ENCODE measurements around the gene SPATA25.
"Not testable (repeated sequence)": the region's sequence is repeated elsewhere in the genome, so short reads cannot be mapped to it uniquely, and the experiment has no call there.

Gene SPATA25, protein sequence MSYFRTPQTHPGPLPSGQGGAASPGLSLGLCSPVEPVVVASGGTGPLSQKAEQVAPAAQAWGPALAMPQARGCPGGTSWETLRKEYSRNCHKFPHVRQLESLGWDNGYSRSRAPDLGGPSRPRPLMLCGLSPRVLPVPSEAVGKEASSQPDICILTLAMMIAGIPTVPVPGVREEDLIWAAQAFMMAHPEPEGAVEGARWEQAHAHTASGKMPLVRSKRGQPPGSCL

DNA sequence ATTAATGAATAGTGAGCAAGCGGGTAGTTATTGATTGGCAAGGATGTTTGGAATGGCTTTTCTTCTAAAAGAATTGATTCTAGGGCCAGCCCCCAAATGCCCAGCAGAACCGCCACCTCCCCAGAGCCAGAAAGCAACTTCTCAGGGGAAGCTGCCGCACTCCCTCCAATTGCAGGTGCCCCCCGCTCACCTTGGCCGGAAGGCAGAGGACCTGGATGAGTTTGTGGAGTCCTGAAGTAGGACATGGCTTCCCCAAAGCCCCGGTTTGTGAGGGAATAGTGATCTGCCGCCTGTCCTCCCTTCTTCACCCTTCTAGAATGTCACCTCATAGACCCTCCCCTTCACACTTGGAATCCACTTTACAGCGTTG lies at the start of gene SPATA25:
SPATA25 (minus strand) TSS at position 277 of the 370 bp plus-strand sequence; CDS start at position 245, 32 bp downstream.
- Histone ChIP-seq H3K27ac (no peak within 1 kb of the TSS), H3K9me3 (ENCODE audit: severe bottlenecking) (no peaks in the 10 kb centered on the region), H3K36me3 (peaks cover 36% of the 10 kb centered on the region), H3K27me3 (ENCODE audit: insufficient read depth, low read depth, severe bottlenecking) (no peaks in the 10 kb centered on the region), H3K4me3 (ENCODE audit: low read depth, low read length) (no peak within 1 kb of the TSS)
- DNase-seq: no peak
- TF ChIP-seq, protein P1, sequence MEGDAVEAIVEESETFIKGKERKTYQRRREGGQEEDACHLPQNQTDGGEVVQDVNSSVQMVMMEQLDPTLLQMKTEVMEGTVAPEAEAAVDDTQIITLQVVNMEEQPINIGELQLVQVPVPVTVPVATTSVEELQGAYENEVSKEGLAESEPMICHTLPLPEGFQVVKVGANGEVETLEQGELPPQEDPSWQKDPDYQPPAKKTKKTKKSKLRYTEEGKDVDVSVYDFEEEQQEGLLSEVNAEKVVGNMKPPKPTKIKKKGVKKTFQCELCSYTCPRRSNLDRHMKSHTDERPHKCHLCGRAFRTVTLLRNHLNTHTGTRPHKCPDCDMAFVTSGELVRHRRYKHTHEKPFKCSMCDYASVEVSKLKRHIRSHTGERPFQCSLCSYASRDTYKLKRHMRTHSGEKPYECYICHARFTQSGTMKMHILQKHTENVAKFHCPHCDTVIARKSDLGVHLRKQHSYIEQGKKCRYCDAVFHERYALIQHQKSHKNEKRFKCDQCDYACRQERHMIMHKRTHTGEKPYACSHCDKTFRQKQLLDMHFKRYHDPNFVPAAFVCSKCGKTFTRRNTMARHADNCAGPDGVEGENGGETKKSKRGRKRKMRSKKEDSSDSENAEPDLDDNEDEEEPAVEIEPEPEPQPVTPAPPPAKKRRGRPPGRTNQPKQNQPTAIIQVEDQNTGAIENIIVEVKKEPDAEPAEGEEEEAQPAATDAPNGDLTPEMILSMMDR (IDR thresholded peaks at IDR 0.05; ENCODE audit: low read depth, low read length): no peak

DNA sequence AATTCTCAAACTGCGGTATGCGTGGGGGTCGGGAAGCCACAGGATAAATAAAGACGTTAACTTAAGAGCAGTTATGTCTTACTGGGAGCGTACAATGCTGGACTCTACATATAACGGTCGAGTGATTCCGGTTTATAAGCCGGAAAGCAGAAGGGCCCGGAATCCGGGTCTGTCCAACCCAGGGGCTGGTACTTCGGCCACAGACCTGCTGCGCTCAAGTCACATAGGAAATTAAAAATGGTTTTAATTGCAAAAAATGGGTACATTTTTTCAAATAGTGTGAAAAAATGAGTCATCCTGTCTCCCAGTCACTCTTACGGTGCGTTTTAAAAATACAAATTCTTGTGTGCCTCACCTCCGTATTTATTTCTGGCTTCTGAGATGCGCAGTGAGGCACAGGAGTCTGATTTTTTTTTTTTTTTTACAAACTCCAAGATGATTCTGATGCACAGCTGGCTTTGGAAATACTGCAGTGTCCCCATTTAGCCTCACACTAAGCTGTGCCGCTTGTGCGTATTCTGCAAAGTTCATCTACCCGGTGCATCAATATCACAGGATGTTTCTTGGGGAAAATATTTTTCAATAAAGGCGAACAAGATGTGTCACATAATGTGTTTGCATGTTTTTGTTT lies 48.1 kb upstream of the SPATA25 start:
- DNase-seq: no peak
- H3K4me3 ChIP-seq (ENCODE audit: low read depth, low read length): peak overlapping the region; percentile 70
- peaks cover 45% of the 10 kb centered on the region for H3K36me3 ChIP-seq
- H3K27me3 ChIP-seq (ENCODE audit: insufficient read depth, low read depth, severe bottlenecking): no peaks in the 10 kb centered on the region
- H3K9me3 ChIP-seq (ENCODE audit: severe bottlenecking): no peaks in the 10 kb centered on the region
- TF ChIP-seq, protein P1 (IDR thresholded peaks at IDR 0.05; ENCODE audit: low read depth, low read length): no peak
- H3K27ac ChIP-seq: peak overlapping the region; percentile 100

DNA sequence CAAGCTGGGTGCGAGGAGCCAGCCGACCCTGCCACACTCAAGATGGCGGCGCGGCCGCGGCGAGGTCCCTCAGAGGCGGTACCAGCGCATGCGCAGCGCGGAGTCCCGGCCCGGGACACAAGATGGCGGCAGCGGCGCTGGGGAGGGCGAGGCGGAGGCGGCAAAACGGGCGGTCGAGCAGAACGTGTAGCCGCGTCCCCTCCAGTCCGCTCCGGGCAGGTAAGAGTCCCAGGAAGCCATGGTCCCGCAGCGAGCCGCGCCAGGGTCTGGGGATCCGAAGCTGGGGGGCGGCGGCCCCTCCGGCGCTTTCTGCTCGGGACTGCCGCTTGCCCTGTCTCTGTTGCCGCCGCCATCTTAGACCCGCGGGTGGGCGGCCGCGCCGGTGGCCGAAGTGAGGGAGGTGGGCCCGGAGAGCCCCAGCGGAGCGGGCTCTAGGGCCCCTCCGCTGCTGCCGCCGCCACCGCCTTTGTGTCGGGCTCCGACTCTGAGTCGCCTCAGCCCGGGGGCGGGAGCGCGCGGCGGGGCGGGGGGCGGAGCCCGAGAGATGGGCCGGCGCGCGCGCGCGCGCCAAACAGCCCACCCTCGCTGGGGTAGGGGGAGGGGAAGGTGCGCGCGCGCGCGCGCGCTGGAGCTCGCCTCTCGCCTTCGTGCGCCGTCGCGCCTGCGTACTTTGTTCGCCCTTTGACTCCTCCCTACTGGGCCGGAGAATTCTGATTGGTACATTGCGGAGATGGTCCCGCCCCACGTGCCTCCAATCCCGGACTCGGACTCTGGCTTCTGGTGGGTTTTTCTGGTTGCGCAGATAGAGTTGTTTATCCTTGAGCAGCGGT lies 47.4 kb upstream of the SPATA25 start, which contains the start of gene PCIF1:
PCIF1 (plus strand) TSS at position 98 of the 830 bp plus-strand sequence. CDS start 4,317 bp downstream, outside the sequence.
- TF ChIP-seq, protein P1 (IDR thresholded peaks at IDR 0.05; ENCODE audit: low read depth, low read length): no peak
- H3K9me3 ChIP-seq (ENCODE audit: severe bottlenecking): no peaks in the 10 kb centered on the region
- DNase-seq: peak; percentile 97

DNA sequence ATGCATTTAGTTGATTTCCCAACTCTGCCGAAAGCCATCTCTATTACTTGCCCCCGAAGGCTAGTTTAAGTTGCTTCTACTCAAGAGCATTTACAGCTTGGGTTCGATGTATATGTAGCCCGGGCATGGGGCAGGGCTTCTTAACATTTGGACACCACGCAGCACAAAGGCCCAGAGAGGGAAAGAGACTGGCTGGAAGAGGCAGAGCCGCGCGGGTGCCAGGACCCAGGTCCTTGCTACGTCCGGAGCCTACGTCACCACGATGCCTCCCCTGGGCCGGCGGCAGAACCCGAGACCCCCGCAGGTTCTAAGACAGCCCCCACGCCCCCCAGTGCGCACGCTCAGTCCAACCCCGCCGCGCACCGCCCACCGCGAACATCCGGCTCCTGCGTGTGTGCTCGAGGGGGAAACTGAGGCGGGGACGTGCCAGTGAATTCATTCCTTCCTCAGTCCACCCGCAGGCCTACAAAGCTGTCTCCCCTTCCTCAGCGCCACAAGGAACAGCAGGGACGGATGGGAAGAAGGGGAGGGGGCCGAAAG lies 46.7 kb upstream of the SPATA25 start:
- Histone ChIP-seq H3K9me3 (ENCODE audit: severe bottlenecking) (no peaks in the 10 kb centered on the region), H3K27ac (peak overlapping the region; percentile 100), H3K4me3 (ENCODE audit: low read depth, low read length) (peak overlapping the region; percentile 97), H3K27me3 (ENCODE audit: insufficient read depth, low read depth, severe bottlenecking) (no peaks in the 10 kb centered on the region), H3K36me3 (peaks cover 31% of the 10 kb centered on the region)
- TF ChIP-seq, protein P1 (IDR thresholded peaks at IDR 0.05; ENCODE audit: low read depth, low read length): no peak
- peak; percentile 54 for DNase-seq

More for the DNA sequence above, 47.4 kb upstream of the SPATA25 start, which contains the start of gene PCIF1:
- Histone ChIP-seq H3K27me3 (ENCODE audit: insufficient read depth, low read depth, severe bottlenecking) (no peaks in the 10 kb centered on the region), H3K36me3 (peaks cover 38% of the 10 kb centered on the region), H3K4me3 (ENCODE audit: low read depth, low read length) (peak within 1 kb of the TSS; percentile 97), H3K27ac (peak within 1 kb of the TSS; percentile 100)

DNA sequence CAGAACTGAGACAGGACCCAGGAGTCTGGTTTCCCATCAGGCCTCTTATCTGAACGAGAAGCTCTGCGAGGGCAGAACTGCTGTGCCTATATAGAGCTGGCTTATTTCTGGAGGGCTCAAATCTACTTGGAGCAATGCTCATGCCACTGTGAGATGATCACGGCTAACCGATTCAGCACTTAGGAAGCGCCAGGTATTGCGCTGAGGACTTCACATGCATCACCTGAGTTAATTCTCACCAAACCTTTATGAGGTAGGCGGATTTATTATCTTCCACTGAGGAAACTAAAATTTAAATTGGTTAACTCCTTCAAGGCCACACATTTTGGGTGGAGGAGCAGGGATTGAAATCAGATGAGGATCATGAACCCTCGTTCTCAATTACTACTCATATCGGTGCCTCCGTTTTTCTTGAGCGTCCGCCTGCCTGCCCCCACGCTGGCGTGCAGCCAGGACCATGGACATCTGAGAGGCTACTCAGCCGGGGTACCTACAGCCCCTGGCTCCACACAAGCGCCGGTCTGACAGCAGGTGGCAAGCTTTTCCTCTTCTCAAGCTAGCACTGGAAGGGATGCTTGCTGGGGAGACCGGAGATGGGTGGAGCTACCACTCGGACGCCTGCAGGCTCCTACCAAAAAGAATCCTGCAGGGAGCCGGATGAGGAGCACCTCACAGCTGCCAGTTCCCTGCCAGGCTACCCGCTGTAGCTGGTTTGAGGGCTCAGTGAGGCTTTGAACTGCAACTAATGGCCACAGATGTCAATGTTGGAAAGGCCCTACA lies 46.0 kb upstream of the SPATA25 start:
- H3K27me3 ChIP-seq (ENCODE audit: insufficient read depth, low read depth, severe bottlenecking): no peaks in the 10 kb centered on the region
- H3K9me3 ChIP-seq (ENCODE audit: severe bottlenecking): no peaks in the 10 kb centered on the region
- DNase-seq: peak; percentile 92
- TF ChIP-seq, protein P1 (IDR thresholded peaks at IDR 0.05; ENCODE audit: low read depth, low read length): peak; percentile 62
- peak overlapping the region; percentile 100 for H3K27ac ChIP-seq
- H3K36me3 ChIP-seq: peaks cover 24% of the 10 kb centered on the region
- peak overlapping the region; percentile 97 for H3K4me3 ChIP-seq (ENCODE audit: low read depth, low read length)

DNA sequence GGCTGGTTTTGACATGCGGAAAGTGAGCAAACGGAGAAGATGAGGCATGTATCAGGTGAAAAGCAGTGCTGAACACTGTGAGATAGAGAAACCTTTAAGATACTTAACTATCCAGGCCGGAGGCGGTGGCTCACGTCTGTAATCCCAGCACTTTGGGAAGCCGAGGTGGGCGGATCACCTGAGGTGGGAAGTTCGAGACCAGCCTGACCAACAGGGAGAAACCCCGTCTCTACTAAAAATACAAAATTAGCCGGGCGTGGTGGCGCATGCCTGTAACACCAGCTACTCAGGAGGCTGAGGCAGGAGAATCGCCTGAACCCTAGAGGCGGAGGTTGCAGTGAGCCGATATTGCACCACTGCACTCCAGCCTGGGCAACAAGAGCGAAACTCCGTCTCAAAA lies 44.3 kb upstream of the SPATA25 start:
- not testable (repeated sequence) for DNase-seq; H3K4me3 ChIP-seq (ENCODE audit: low read depth, low read length); H3K27ac ChIP-seq

More for the DNA sequence above, 44.3 kb upstream of the SPATA25 start:
- not testable (repeated sequence) for H3K27me3 ChIP-seq (ENCODE audit: insufficient read depth, low read depth, severe bottlenecking); H3K9me3 ChIP-seq (ENCODE audit: severe bottlenecking); H3K36me3 ChIP-seq
